Ectodermal cell (in vitro differentiated cells): ENCODE measurements around the gene PPT1.
"Not testable (repeated sequence)": the region's sequence is repeated elsewhere in the genome, so short reads cannot be mapped to it uniquely, and the experiment has no call there.

Experiments used
- H3K27ac ChIP-seq: 2 replicates; pipeline ENCODE4 v1.7.0; 2013; ENCODE audit warnings: mild to moderate bottlenecking, low read depth, low read length; ENCODE audit not compliant: insufficient read depth, poor library complexity, severe bottlenecking
- H3K27me3 ChIP-seq: 2 replicates; pipeline ENCODE4 v1.7.0; 2013; ENCODE audit warnings: mild to moderate bottlenecking, low read length; ENCODE audit not compliant: insufficient read depth, control insufficient read depth, poor library complexity, severe bottlenecking
- H3K36me3 ChIP-seq: one replicate; pipeline ENCODE4 v1.7.0; 2013; ENCODE audit warnings: low read length; ENCODE audit not compliant: control insufficient read depth, insufficient read depth
- H3K4me1 ChIP-seq: one replicate; pipeline ENCODE4 v1.7.0; 2013; ENCODE audit warnings: low read length; ENCODE audit not compliant: control insufficient read depth, insufficient read depth
- H3K4me3 ChIP-seq: 2 replicates; pipeline ENCODE4 v1.7.0; 2013; ENCODE audit warnings: low read depth, low read length, control low read depth; ENCODE audit not compliant: insufficient read depth
- H3K9me3 ChIP-seq: 2 replicates; pipeline ENCODE4 v1.7.0; 2013; ENCODE audit warnings: mild to moderate bottlenecking, low read length, moderate library complexity; ENCODE audit not compliant: control insufficient read depth
- WGBS, 2 experiments: methylation state at CpG; one replicate each; pipeline ENCODE4 v1.1.7; 2013; ENCODE audit warnings: missing lambda C conversion rate in 2 of 2; 5-methylcytosine and 5-hydroxymethylcytosine counted together

The PPT1 gene

GRCh38 chr1:40042341-40042740 lies 54.7 kb downstream of the PPT1 start:
- H3K27me3 ChIP-seq = no peaks in the 10 kb centered on the region
- H3K9me3 ChIP-seq = no peaks in the 10 kb centered on the region
- no peak overlapping the region for H3K4me3 ChIP-seq
- H3K36me3 ChIP-seq = no peaks in the 10 kb centered on the region
- WGBS, 2 experiments = 95 to 96% methylated on average over 4 of the region's 4 CpGs
- H3K27ac ChIP-seq = no peak overlapping the region
- no peaks in the 10 kb centered on the region for H3K4me1 ChIP-seq

GRCh38 chr1:40041466-40041838 lies 55.6 kb downstream of the PPT1 start:
- no peaks in the 10 kb centered on the region for H3K4me1 ChIP-seq
- 48 to 52% methylated on average over 5 of the region's 5 CpGs for WGBS, 2 experiments
- H3K27ac ChIP-seq = no peak overlapping the region
- H3K4me3 ChIP-seq = peak overlapping the region; percentile 98
- H3K36me3 ChIP-seq = no peaks in the 10 kb centered on the region
- no peaks in the 10 kb centered on the region for H3K9me3 ChIP-seq
- no peaks in the 10 kb centered on the region for H3K27me3 ChIP-seq

GRCh38 chr1:40040511-40041465 lies 56.3 kb downstream of the PPT1 start, which contains the start of gene CAP1:
Gene CAP1 (plus strand): TSS chr1:40040729. CDS start chr1:40059347, 18,618 bp downstream.
- H3K27ac ChIP-seq = peak within 1 kb of the TSS; percentile 97
- peak within 1 kb of the TSS; percentile 98 for H3K4me3 ChIP-seq
- H3K9me3 ChIP-seq = no peaks in the 10 kb centered on the region
- no peaks in the 10 kb centered on the region for H3K27me3 ChIP-seq
- no peaks in the 10 kb centered on the region for H3K36me3 ChIP-seq
- WGBS, 2 experiments = 1% methylated on average over 65 of the region's 65 CpGs
- no peaks in the 10 kb centered on the region for H3K4me1 ChIP-seq

DNA sequence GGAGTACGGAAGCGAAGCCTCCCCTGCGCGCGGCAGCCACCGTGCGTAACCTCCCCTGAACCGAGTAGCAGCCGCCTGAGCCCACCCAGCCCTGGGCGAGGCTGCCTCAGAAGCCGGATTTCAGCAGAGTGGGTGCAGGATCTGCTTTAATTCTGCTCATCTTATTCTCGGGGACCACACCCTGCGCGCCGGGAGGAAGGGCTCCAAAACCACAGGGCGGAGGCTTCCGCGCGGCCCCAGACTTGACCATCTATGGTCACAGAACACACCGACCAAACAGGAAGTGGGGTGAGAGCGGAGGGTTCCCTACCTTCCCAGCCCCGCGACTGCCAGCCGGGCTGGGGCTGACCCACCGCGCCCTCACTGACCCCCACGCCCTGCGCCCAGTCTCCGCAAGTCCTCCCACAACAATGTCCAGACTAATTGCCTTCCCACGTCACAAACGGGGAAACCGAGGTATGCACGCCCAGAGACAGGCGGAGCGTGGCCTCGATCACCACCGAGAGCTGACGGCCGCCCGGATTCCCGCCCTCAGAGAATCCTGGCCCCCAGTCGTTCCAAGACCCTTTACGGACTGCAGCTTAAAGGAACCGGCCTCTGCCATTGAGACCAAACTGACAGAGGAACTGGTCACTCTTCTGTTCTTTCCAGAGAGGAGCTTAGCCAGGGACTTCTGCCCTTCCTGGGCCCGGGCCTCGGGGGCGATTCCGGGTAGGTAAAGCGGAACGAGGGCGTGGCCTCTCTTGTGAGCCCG lies 57.1 kb downstream of the PPT1 start:
- no peaks in the 10 kb centered on the region for H3K36me3 ChIP-seq
- WGBS, 2 experiments = 0 to 1% methylated on average over 52 of the region's 52 CpGs
- no peaks in the 10 kb centered on the region for H3K9me3 ChIP-seq
- no peaks in the 10 kb centered on the region for H3K27me3 ChIP-seq
- H3K4me1 ChIP-seq = no peaks in the 10 kb centered on the region
- peak overlapping the region; percentile 97 for H3K27ac ChIP-seq
- peak overlapping the region; percentile 98 for H3K4me3 ChIP-seq

DNA sequence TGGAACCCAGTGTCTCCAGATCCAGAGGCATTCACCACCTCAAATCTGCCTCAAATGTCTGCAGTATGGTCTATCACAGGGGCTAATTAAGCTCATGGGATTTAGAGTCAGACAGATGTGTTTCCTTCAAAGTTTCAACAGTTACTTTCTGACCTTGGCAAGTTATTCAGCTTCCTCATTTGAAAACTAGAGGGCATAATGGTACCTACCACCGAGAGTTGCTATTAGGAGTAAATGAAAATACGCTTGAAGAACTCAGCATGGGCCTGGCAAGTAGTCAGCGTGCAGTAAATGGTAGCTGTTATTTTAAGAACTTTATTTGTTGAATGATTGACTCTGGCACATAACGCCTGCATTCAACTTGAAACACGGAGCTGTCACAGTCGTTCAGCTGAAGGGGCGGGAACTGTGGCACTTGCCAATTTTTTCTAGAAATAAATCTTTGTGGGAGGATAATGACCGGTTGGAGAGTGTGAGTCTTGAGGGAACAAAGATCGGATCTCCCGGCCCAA lies 57.8 kb downstream of the PPT1 start:
- H3K27me3 ChIP-seq = no peaks in the 10 kb centered on the region
- no peaks in the 10 kb centered on the region for H3K4me1 ChIP-seq
- peak overlapping the region; percentile 98 for H3K4me3 ChIP-seq
- no peaks in the 10 kb centered on the region for H3K36me3 ChIP-seq
- H3K27ac ChIP-seq = peak overlapping the region; percentile 97
- no peaks in the 10 kb centered on the region for H3K9me3 ChIP-seq
- 8 to 9% methylated on average over 10 of the region's 10 CpGs for WGBS, 2 experiments

- H3K27ac ChIP-seq = no peak overlapping the region
- no peaks in the 10 kb centered on the region for H3K9me3 ChIP-seq
- no peak overlapping the region for H3K4me3 ChIP-seq
- no peaks in the 10 kb centered on the region for H3K36me3 ChIP-seq
- no peaks in the 10 kb centered on the region for H3K27me3 ChIP-seq
- H3K4me1 ChIP-seq = no peaks in the 10 kb centered on the region
- WGBS, 2 experiments = 89 to 90% methylated on average over 2 to 3 of the region's 3 CpGs
Observed at GRCh38 chr1:40038697-40039096, 58.4 kb downstream of the PPT1 start.

- H3K36me3 ChIP-seq, H3K4me1 ChIP-seq, H3K27ac ChIP-seq, H3K27me3 ChIP-seq, H3K4me3 ChIP-seq, H3K9me3 ChIP-seq: not testable (repeated sequence)
- WGBS, 2 experiments = 90 to 94% methylated on average over 8 of the region's 8 CpGs
Observed at GRCh38 chr1:40037254-40037653, 59.8 kb downstream of the PPT1 start.

- no peaks in the 10 kb centered on the region for H3K9me3 ChIP-seq
- WGBS, 2 experiments = 83 to 88% methylated on average over 4 of the region's 4 CpGs
- H3K27me3 ChIP-seq = no peaks in the 10 kb centered on the region
- no peaks in the 10 kb centered on the region for H3K36me3 ChIP-seq
- H3K4me3 ChIP-seq = no peak overlapping the region
- no peaks in the 10 kb centered on the region for H3K4me1 ChIP-seq
- no peak overlapping the region for H3K27ac ChIP-seq
Observed at GRCh38 chr1:40036574-40036973, 60.5 kb downstream of the PPT1 start.

DNA sequence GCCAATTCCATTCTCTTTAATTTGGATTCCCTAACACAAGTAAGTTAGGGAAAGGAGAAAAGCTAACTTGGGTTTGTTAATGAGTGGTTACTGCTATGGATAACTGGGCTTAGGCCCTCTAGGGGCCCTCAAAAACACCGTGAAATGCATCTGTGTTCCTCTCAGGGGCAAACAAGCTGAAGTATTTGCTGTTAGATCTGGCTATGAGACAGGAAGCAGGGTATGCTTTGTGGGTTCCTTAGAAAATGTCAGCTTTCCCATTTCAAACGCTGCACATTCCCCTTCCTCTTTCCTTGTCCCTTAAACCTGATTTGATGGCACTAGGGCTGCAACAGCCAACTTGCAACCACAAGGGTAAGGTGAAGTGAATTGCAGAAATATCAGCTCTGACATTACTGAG lies 62.2 kb downstream of the PPT1 start:
- H3K27me3 ChIP-seq = no peaks in the 10 kb centered on the region
- H3K9me3 ChIP-seq = no peaks in the 10 kb centered on the region
- no peak overlapping the region for H3K27ac ChIP-seq
- H3K4me1 ChIP-seq = no peaks in the 10 kb centered on the region
- 69 to 73% methylated on average over 2 of the region's 2 CpGs for WGBS, 2 experiments
- no peaks in the 10 kb centered on the region for H3K36me3 ChIP-seq
- no peak overlapping the region for H3K4me3 ChIP-seq

- 53 to 70% methylated on average over 4 of the region's 4 CpGs for WGBS, 2 experiments
- H3K27me3 ChIP-seq = no peaks in the 10 kb centered on the region
- H3K27ac ChIP-seq = no peak overlapping the region
- H3K4me1 ChIP-seq = no peaks in the 10 kb centered on the region
- H3K9me3 ChIP-seq = no peaks in the 10 kb centered on the region
- H3K36me3 ChIP-seq = no peaks in the 10 kb centered on the region
- H3K4me3 ChIP-seq = no peak overlapping the region
Observed at GRCh38 chr1:40032240-40032891, 64.7 kb downstream of the PPT1 start.
